HG03135 (cell line): ENCODE data around the gene RBPJ.

Experiments
- ATAC-seq: cut with Tn5 transposase; IDR thresholded peaks from one replicate; pipeline ENCODE4 v1.9.1; 2021; ENCODE audit warnings: mild to moderate bottlenecking, moderate library complexity; ENCODE audit not compliant: unreplicated experiment

Gene RBPJ

GRCh38 chr4:26412381-26413372 is 91.9 kb downstream of the RBPJ start:
- ATAC-seq = no peak

GRCh38 chr4:26413582-26413981 is 92.8 kb downstream of the RBPJ start:
- ATAC-seq = no peak

GRCh38 chr4:26418107-26418506 is 97.3 kb downstream of the RBPJ start:
- ATAC-seq = no peak

- no peak for ATAC-seq
These were observed 98.0 kb downstream of the RBPJ start for GRCh38 chr4:26418850-26419249.

- ATAC-seq = no peak
These were observed 99.6 kb downstream of the RBPJ start for GRCh38 chr4:26420438-26420837.

GRCh38 chr4:26420913-26421312 is 100.1 kb downstream of the RBPJ start:
- no peak for ATAC-seq

- ATAC-seq = no peak
These were observed 103.3 kb downstream of the RBPJ start for GRCh38 chr4:26424153-26424552.

GRCh38 chr4:26424838-26425237 is 104.0 kb downstream of the RBPJ start:
- no peak for ATAC-seq

- no peak for ATAC-seq
These were observed 105.1 kb downstream of the RBPJ start for GRCh38 chr4:26425953-26426352.

GRCh38 chr4:26426892-26427291 is 106.1 kb downstream of the RBPJ start:
- no peak for ATAC-seq

GRCh38 chr4:26429910-26430309 is 109.1 kb downstream of the RBPJ start:
- no peak for ATAC-seq

GRCh38 chr4:26431461-26432180 is 110.8 kb downstream of the RBPJ start:
- no peak for ATAC-seq

GRCh38 chr4:26432419-26432818 is 111.6 kb downstream of the RBPJ start:
- no peak for ATAC-seq

GRCh38 chr4:26433556-26433955 is 112.7 kb downstream of the RBPJ start:
- ATAC-seq = no peak

- no peak for ATAC-seq
These were observed 113.3 kb downstream of the RBPJ start for GRCh38 chr4:26434030-26434639.

GRCh38 chr4:26441102-26441501 is 120.3 kb downstream of the RBPJ start:
- ATAC-seq = no peak

GRCh38 chr4:26441771-26442170 is 121.0 kb downstream of the RBPJ start:
- no peak for ATAC-seq

- no peak for ATAC-seq
These were observed 126.6 kb downstream of the RBPJ start for GRCh38 chr4:26447378-26447777.

- ATAC-seq = no peak
These were observed 129.6 kb downstream of the RBPJ start for GRCh38 chr4:26450418-26450817.

- no peak for ATAC-seq
These were observed 130.8 kb downstream of the RBPJ start for GRCh38 chr4:26451597-26451996.
